Gastrocnemius medialis (tissue), 4 donors: Measurements from ENCODE around the gene HOXD9.

Source experiments
- CTCF ChIP-seq, 5 experiments: fragments of 450-650 bp in 3 of 5; fragments of 200-600 bp in 2 of 5; sonication (generic) in 2 of 5; IDR thresholded peaks in 4 of 5; conservative IDR thresholded peaks in 1 of 5; 1 replicate in 4 of 5; 2 replicates in 1 of 5; pipeline ENCODE4 v1.5.1; 2016 to 2019; ENCODE audit warnings: antibody characterized with exemption in 5 of 5, mild to moderate bottlenecking in 3 of 5, moderate library complexity in 3 of 5
- POLR2A ChIP-seq, 2 donors: fragments of 450-650 bp; IDR thresholded peaks; one replicate each; pipeline ENCODE4 v1.6.1; 2017; ENCODE audit warnings: antibody characterized with exemption in 2 of 2, mild to moderate bottlenecking in 2 of 2, moderate library complexity in 2 of 2

GRCh38 chr2:176149481-176149938 is 27.0 kb downstream of the HOXD9 start:
- TF ChIP-seq CTCF (IDR thresholded peaks at IDR 0.05 in 4 of 5, conservative IDR thresholded peaks at IDR 0.05 in 1 of 5) (no peak), POLR2A (IDR thresholded peaks at IDR 0.05) (no peak)
